Measurements from ENCODE around the gene PXYLP1.

Gene PXYLP1

GRCh38 chr3:141229132-141229531 is 2.5 kb upstream of the PXYLP1 start:
- DNase-seq, result no peak

GRCh38 chr3:141230293-141230692 is 1.3 kb upstream of the PXYLP1 start:
- no peak for DNase-seq

GRCh38 chr3:141231952-141232823 is 563 bp downstream of the PXYLP1 start:
- DNase-seq, result no peak

GRCh38 chr3:141233457-141234161 is 2.0 kb downstream of the PXYLP1 start:
- DNase-seq, result no peak

GRCh38 chr3:141234283-141234682 is 2.7 kb downstream of the PXYLP1 start:
- no peak for DNase-seq

GRCh38 chr3:141235661-141236171 is 4.1 kb downstream of the PXYLP1 start:
- DNase-seq, result no peak

- no peak for DNase-seq
Observed at GRCh38 chr3:141236361-141236760, 4.7 kb downstream of the PXYLP1 start.

GRCh38 chr3:141237701-141238521 is 6.3 kb downstream of the PXYLP1 start:
- DNase-seq, result peak; percentile 60 to 81

- no peak for DNase-seq
Observed at GRCh38 chr3:141239511-141240281, 8.1 kb downstream of the PXYLP1 start.

- DNase-seq, result no peak
Observed at GRCh38 chr3:141240286-141240685, 8.7 kb downstream of the PXYLP1 start.

GRCh38 chr3:141240687-141241615 is 9.3 kb downstream of the PXYLP1 start:
- no peak for DNase-seq

- DNase-seq, result no peak
Observed at GRCh38 chr3:141241616-141242376, 10.2 kb downstream of the PXYLP1 start.

GRCh38 chr3:141242377-141243092 is 10.9 kb downstream of the PXYLP1 start:
- no peak for DNase-seq

- DNase-seq, result no peak
Observed at GRCh38 chr3:141243271-141243707, 11.7 kb downstream of the PXYLP1 start.

GRCh38 chr3:141246224-141246957 is 14.8 kb downstream of the PXYLP1 start:
- DNase-seq, result no peak

- no peak for DNase-seq
Observed at GRCh38 chr3:141246958-141247301, 15.3 kb downstream of the PXYLP1 start.

GRCh38 chr3:141248064-141248463 is 16.4 kb downstream of the PXYLP1 start:
- DNase-seq, result no peak

- no peak for DNase-seq
Observed at GRCh38 chr3:141249041-141249440, 17.4 kb downstream of the PXYLP1 start.

- DNase-seq, result no peak
Observed at GRCh38 chr3:141250342-141250741, 18.7 kb downstream of the PXYLP1 start.
